Measurements from ENCODE around the gene NUCB2.
A peak's percentile ranks its signal among the peaks of the same experiment; 100 is the strongest.
"Not testable (repeated sequence)": the region's sequence is repeated elsewhere in the genome, so short reads cannot be mapped to it uniquely, and the experiment has no call there.

The NUCB2 gene

GRCh38 chr11:17276236-17277023, at the start of gene NUCB2:
NUCB2 (plus strand) TSS chr11:17276739; CDS start chr11:17295324, 18,585 bp downstream.
- peak within 1 kb of the TSS; percentile 59 for H3K9ac ChIP-seq (ENCODE audit: low read depth, low read length)
- no peaks in the 10 kb centered on the region; the same call in 1 of the 2 replicates for H3K4me1 ChIP-seq (ENCODE audit: insufficient read depth, low read length)
- H3K36me3 ChIP-seq (ENCODE audit: insufficient read depth, low read length), result no peaks in the 10 kb centered on the region
- H3K9me3 ChIP-seq (ENCODE audit: control insufficient read depth, insufficient read depth, low read length), result no peaks in the 10 kb centered on the region

GRCh38 chr11:17228186-17228925, 48.2 kb upstream of the NUCB2 start:
- not testable (repeated sequence) for H3K36me3 ChIP-seq (ENCODE audit: insufficient read depth, low read length); H3K4me1 ChIP-seq (ENCODE audit: insufficient read depth, low read length); H3K9ac ChIP-seq (ENCODE audit: low read depth, low read length); H3K9me3 ChIP-seq (ENCODE audit: control insufficient read depth, insufficient read depth, low read length)

- Histone ChIP-seq H3K4me1 (ENCODE audit: insufficient read depth, low read length) (no peaks in the 10 kb centered on the region), H3K36me3 (ENCODE audit: insufficient read depth, low read length) (no peaks in the 10 kb centered on the region), H3K9me3 (ENCODE audit: control insufficient read depth, insufficient read depth, low read length) (no peaks in the 10 kb centered on the region), H3K9ac (ENCODE audit: low read depth, low read length) (no peak overlapping the region)
These were observed 46.9 kb upstream of the NUCB2 start for GRCh38 chr11:17229481-17230152.

- Histone ChIP-seq H3K9ac (ENCODE audit: low read depth, low read length) (no peak overlapping the region), H3K9me3 (ENCODE audit: control insufficient read depth, insufficient read depth, low read length) (no peaks in the 10 kb centered on the region; the same call in 1 of the 2 replicates), H3K4me1 (ENCODE audit: insufficient read depth, low read length) (no peaks in the 10 kb centered on the region), H3K36me3 (ENCODE audit: insufficient read depth, low read length) (no peaks in the 10 kb centered on the region)
These were observed 45.4 kb upstream of the NUCB2 start for GRCh38 chr11:17230867-17231851.

GRCh38 chr11:17233101-17233500, 43.4 kb upstream of the NUCB2 start:
- Histone ChIP-seq H3K4me1 (ENCODE audit: insufficient read depth, low read length) (no peaks in the 10 kb centered on the region), H3K9me3 (ENCODE audit: control insufficient read depth, insufficient read depth, low read length) (no peaks in the 10 kb centered on the region; the same call in 1 of the 2 replicates)

GRCh38 chr11:17238377-17238776, 38.2 kb upstream of the NUCB2 start:
- Histone ChIP-seq H3K9ac (ENCODE audit: low read depth, low read length) (no peak overlapping the region), H3K36me3 (ENCODE audit: insufficient read depth, low read length) (no peaks in the 10 kb centered on the region), H3K4me1 (ENCODE audit: insufficient read depth, low read length) (no peaks in the 10 kb centered on the region), H3K9me3 (ENCODE audit: control insufficient read depth, insufficient read depth, low read length) (no peaks in the 10 kb centered on the region; the same call in 1 of the 2 replicates)

More at GRCh38 chr11:17233101-17233500, 43.4 kb upstream of the NUCB2 start:
- Histone ChIP-seq H3K36me3 (ENCODE audit: insufficient read depth, low read length) (no peaks in the 10 kb centered on the region), H3K9ac (ENCODE audit: low read depth, low read length) (no peak overlapping the region)

- H3K36me3 ChIP-seq (ENCODE audit: insufficient read depth, low read length), result not testable (repeated sequence)
These were observed 36.6 kb upstream of the NUCB2 start for GRCh38 chr11:17239927-17240326.

GRCh38 chr11:17240780-17241179, 35.8 kb upstream of the NUCB2 start:
- H3K36me3 ChIP-seq (ENCODE audit: insufficient read depth, low read length), result no peaks in the 10 kb centered on the region
- no peak overlapping the region for H3K9ac ChIP-seq (ENCODE audit: low read depth, low read length)
- H3K9me3 ChIP-seq (ENCODE audit: control insufficient read depth, insufficient read depth, low read length), result no peaks in the 10 kb centered on the region
- H3K4me1 ChIP-seq (ENCODE audit: insufficient read depth, low read length), result no peaks in the 10 kb centered on the region

More at GRCh38 chr11:17239927-17240326, 36.6 kb upstream of the NUCB2 start:
- not testable (repeated sequence) for H3K4me1 ChIP-seq (ENCODE audit: insufficient read depth, low read length); H3K9ac ChIP-seq (ENCODE audit: low read depth, low read length); H3K9me3 ChIP-seq (ENCODE audit: control insufficient read depth, insufficient read depth, low read length)

GRCh38 chr11:17242954-17243353, 33.6 kb upstream of the NUCB2 start:
- not testable (repeated sequence) for H3K9me3 ChIP-seq (ENCODE audit: control insufficient read depth, insufficient read depth, low read length); H3K9ac ChIP-seq (ENCODE audit: low read depth, low read length); H3K4me1 ChIP-seq (ENCODE audit: insufficient read depth, low read length); H3K36me3 ChIP-seq (ENCODE audit: insufficient read depth, low read length)

- H3K9ac ChIP-seq (ENCODE audit: low read depth, low read length), result no peak overlapping the region
- H3K36me3 ChIP-seq (ENCODE audit: insufficient read depth, low read length), result no peaks in the 10 kb centered on the region
- no peaks in the 10 kb centered on the region for H3K4me1 ChIP-seq (ENCODE audit: insufficient read depth, low read length)
- H3K9me3 ChIP-seq (ENCODE audit: control insufficient read depth, insufficient read depth, low read length), result no peaks in the 10 kb centered on the region
These were observed 32.5 kb upstream of the NUCB2 start for GRCh38 chr11:17244046-17244445.

GRCh38 chr11:17250561-17251350, 25.8 kb upstream of the NUCB2 start:
- Histone ChIP-seq H3K9ac (ENCODE audit: low read depth, low read length) (no peak overlapping the region), H3K9me3 (ENCODE audit: control insufficient read depth, insufficient read depth, low read length) (no peaks in the 10 kb centered on the region), H3K4me1 (ENCODE audit: insufficient read depth, low read length) (no peaks in the 10 kb centered on the region), H3K36me3 (ENCODE audit: insufficient read depth, low read length) (no peaks in the 10 kb centered on the region)

GRCh38 chr11:17252704-17253103, 23.8 kb upstream of the NUCB2 start:
- no peaks in the 10 kb centered on the region for H3K9me3 ChIP-seq (ENCODE audit: control insufficient read depth, insufficient read depth, low read length)

GRCh38 chr11:17256512-17256911, 20.0 kb upstream of the NUCB2 start:
- H3K4me1 ChIP-seq (ENCODE audit: insufficient read depth, low read length), result no peaks in the 10 kb centered on the region
- H3K9me3 ChIP-seq (ENCODE audit: control insufficient read depth, insufficient read depth, low read length), result no peaks in the 10 kb centered on the region
- no peaks in the 10 kb centered on the region for H3K36me3 ChIP-seq (ENCODE audit: insufficient read depth, low read length)
- no peak overlapping the region for H3K9ac ChIP-seq (ENCODE audit: low read depth, low read length)

More at GRCh38 chr11:17252704-17253103, 23.8 kb upstream of the NUCB2 start:
- H3K4me1 ChIP-seq (ENCODE audit: insufficient read depth, low read length), result no peaks in the 10 kb centered on the region
- H3K36me3 ChIP-seq (ENCODE audit: insufficient read depth, low read length), result no peaks in the 10 kb centered on the region
- no peak overlapping the region for H3K9ac ChIP-seq (ENCODE audit: low read depth, low read length)

All from ES-I3 (cell line).